DMS79 treated with DMSO at 0.1 percent for 48 hours (cell line): ENCODE results near the gene PROP1.
"Not testable (repeated sequence)": the region's sequence is repeated elsewhere in the genome, so short reads cannot be mapped to it uniquely, and the experiment has no call there.

Experiments
- DNase-seq: peaks from one replicate; lab custom pipeline; 2025; lab: John Stamatoyannopoulos, UW

Gene PROP1

GRCh38 chr5:177995691-177996595 is at the start of gene PROP1:
Gene PROP1 (minus strand): TSS chr5:177996242. CDS start chr5:177995933, 309 bp downstream.
- DNase-seq = no peak

GRCh38 chr5:178019379-178020030 is 23.5 kb upstream of the PROP1 start:
- DNase-seq = not testable (repeated sequence)

GRCh38 chr5:178012758-178013157 is 16.7 kb upstream of the PROP1 start:
- not testable (repeated sequence) for DNase-seq

- DNase-seq = not testable (repeated sequence)
Observed at GRCh38 chr5:178011816-178012554, 15.9 kb upstream of the PROP1 start.

- DNase-seq = not testable (repeated sequence)
Observed at GRCh38 chr5:178007272-178007671, 11.2 kb upstream of the PROP1 start.

GRCh38 chr5:178006536-178007231 is 10.6 kb upstream of the PROP1 start:
- DNase-seq = not testable (repeated sequence)

GRCh38 chr5:178006181-178006535 is 10.1 kb upstream of the PROP1 start:
- not testable (repeated sequence) for DNase-seq

- DNase-seq = no peak
Observed at GRCh38 chr5:177997846-177998245, 1.8 kb upstream of the PROP1 start.

- no peak for DNase-seq
Observed at GRCh38 chr5:177997319-177997670, 1.3 kb upstream of the PROP1 start.

GRCh38 chr5:177996660-177997318 is 747 bp upstream of the PROP1 start:
- DNase-seq = no peak

- DNase-seq = no peak
Observed at GRCh38 chr5:177994561-177995190, 1.4 kb downstream of the PROP1 start.

- DNase-seq = no peak
Observed at GRCh38 chr5:177994063-177994462, 2.0 kb downstream of the PROP1 start.

- no peak for DNase-seq
Observed at GRCh38 chr5:177992466-177992865, 3.6 kb downstream of the PROP1 start.

GRCh38 chr5:177988989-177989625 is 6.9 kb downstream of the PROP1 start:
- DNase-seq = no peak

- DNase-seq = no peak
Observed at GRCh38 chr5:177987326-177987725, 8.7 kb downstream of the PROP1 start.

- no peak for DNase-seq
Observed at GRCh38 chr5:177985430-177986040, 10.5 kb downstream of the PROP1 start.

GRCh38 chr5:177984584-177985206 is 11.3 kb downstream of the PROP1 start:
- no peak for DNase-seq

- DNase-seq = no peak
Observed at GRCh38 chr5:177983763-177984583, 12.1 kb downstream of the PROP1 start.

- no peak for DNase-seq
Observed at GRCh38 chr5:177982956-177983355, 13.1 kb downstream of the PROP1 start.
